Natural killer cell (primary cell): ENCODE measurements around the gene RASGRF2. TPM values are rescaled to one million over a fixed set of nuclear protein-coding genes. Genes with fewer than 3 reads are reported as not detected.

Experiments used
- ATAC-seq, 3 donors: fragments of 150-1000 bp in 2 of 3; fragments of 200-7000 bp in 1 of 3; cut with Tn5 transposase; 1 replicate in 1 of 3; 2 replicates in 2 of 3; pipeline ENCODE4 v1.10.0; 2021; ENCODE audit warnings: mild to moderate bottlenecking in 2 of 3, moderate library complexity in 2 of 3
- DNase-seq, 2 donors: peaks; one replicate each; pipeline versions ENCODE4 v3.0.0 to v3.0.0-alpha.2; 2013 to 2021; ENCODE audit warnings: mixed read lengths in 1 of 2
- H3K27ac ChIP-seq: one replicate; pipeline ENCODE4 v1.5.1; 2013; ENCODE audit warnings: mild to moderate bottlenecking, low read length
- H3K27me3 ChIP-seq: one replicate; pipeline ENCODE4 v1.6.1; 2013; ENCODE audit warnings: low read length; ENCODE audit not compliant: control insufficient read depth, insufficient read depth
- H3K36me3 ChIP-seq: one replicate; pipeline ENCODE4 v1.6.1; 2013; ENCODE audit warnings: low read length; ENCODE audit not compliant: control insufficient read depth, insufficient read depth
- H3K4me1 ChIP-seq: one replicate; pipeline ENCODE4 v1.6.1; 2013; ENCODE audit warnings: low read length; ENCODE audit not compliant: control insufficient read depth, insufficient read depth
- H3K4me3 ChIP-seq: one replicate; pipeline ENCODE4 v1.5.1; 2013; ENCODE audit warnings: low read length
- H3K9me3 ChIP-seq: one replicate; pipeline ENCODE4 v1.6.1; 2013; ENCODE audit warnings: low read length; ENCODE audit not compliant: control insufficient read depth, insufficient read depth
- H3K27ac Mint-ChIP-seq, 2 donors: one replicate each; pipeline ENCODE4 v1.8.0; 2022; ENCODE audit warnings: mild to moderate bottlenecking in 2 of 2, mixed read lengths in 2 of 2, moderate library complexity in 1 of 2
- H3K27me3 Mint-ChIP-seq, 2 donors: one replicate each; pipeline ENCODE4 v1.8.0; 2022; ENCODE audit warnings: low read depth in 2 of 2, mixed read lengths in 2 of 2
- H3K36me3 Mint-ChIP-seq: one replicate; pipeline ENCODE4 v1.8.0; 2022; ENCODE audit warnings: mixed read lengths
- H3K4me1 Mint-ChIP-seq, 2 donors: one replicate each; pipeline ENCODE4 v1.8.0; 2022; ENCODE audit warnings: mixed read lengths in 2 of 2
- H3K4me3 Mint-ChIP-seq: one replicate; pipeline ENCODE4 v1.8.0; 2022; ENCODE audit warnings: mild to moderate bottlenecking, moderate library complexity, mixed read lengths
- H3K9me3 Mint-ChIP-seq, 2 donors: one replicate each; pipeline ENCODE4 v1.8.0; 2022; ENCODE audit warnings: mixed read lengths in 2 of 2
- CTCF ChIP-seq: fragments of 200-600 bp; IDR thresholded peaks from one replicate; pipeline ENCODE4 v1.8.0; 2022; ENCODE audit warnings: antibody characterized with exemption
- WGBS: methylation state at CpG from one replicate; pipeline ENCODE4 v1.1.7; 2013; ENCODE audit warnings: missing lambda C conversion rate; ENCODE audit not compliant: insufficient coverage; 5-methylcytosine and 5-hydroxymethylcytosine counted together
- intact Hi-C: fragments of 100-400 bp; cut with micrococcal nuclease; formaldehyde crosslinking; loops from one replicate; pipeline ENCODE4 v1.14.2; 2022
- total RNA-seq, 4 donors: library from RNA; stranded (reverse); fragments of 120-200 nt in 1 of 4; gene quantifications; one replicate each; pipeline versions ENCODE4 v1.2.3 to v1.2.4, GENCODE V29; 2013 to 2022

The RASGRF2 gene
- total RNA-seq, 3 donors from 2014 or later (not counting 1 experiment from before 2014, with no cell fraction given), result 5.6 to 10.1 (median 6.1) TPM

GRCh38 chr5:81241961-81242648, 281.9 kb downstream of the RASGRF2 start:
- Mint-ChIP-seq H3K4me1 (no peaks in the 10 kb centered on the region), H3K4me3 (no peak overlapping the region), H3K27ac (no peak overlapping the region), H3K27me3 (no peaks in the 10 kb centered on the region), H3K36me3 (no peaks in the 10 kb centered on the region), H3K9me3 (no peaks in the 10 kb centered on the region)
- Histone ChIP-seq H3K4me3 (no peak overlapping the region), H3K9me3 (no peaks in the 10 kb centered on the region), H3K4me1 (no peaks in the 10 kb centered on the region), H3K36me3 (no peaks in the 10 kb centered on the region), H3K27me3 (no peaks in the 10 kb centered on the region), H3K27ac (no peak overlapping the region)
- ATAC-seq, result no peak
- intact Hi-C loops, result no loop called here
- TF ChIP-seq CTCF, result no peak
- WGBS, result 84% methylated on average over 8 of the region's 8 CpGs
- no peak for DNase-seq

GRCh38 chr5:81242906-81243436, 282.8 kb downstream of the RASGRF2 start:
- TF ChIP-seq CTCF, result no peak
- H3K27me3 ChIP-seq, result no peaks in the 10 kb centered on the region
- H3K9me3 ChIP-seq, result no peaks in the 10 kb centered on the region
- no peak overlapping the region for H3K4me3 ChIP-seq
- H3K27me3 Mint-ChIP-seq, result no peaks in the 10 kb centered on the region
- WGBS, result 98% methylated on average over 4 of the region's 4 CpGs
- DNase-seq, result no peak
- intact Hi-C loops, result no loop called here
- H3K9me3 Mint-ChIP-seq, result no peaks in the 10 kb centered on the region
- H3K4me3 Mint-ChIP-seq, result no peak overlapping the region
- H3K36me3 ChIP-seq, result no peaks in the 10 kb centered on the region
- no peaks in the 10 kb centered on the region for H3K4me1 Mint-ChIP-seq
- H3K27ac ChIP-seq, result no peak overlapping the region
- H3K27ac Mint-ChIP-seq, result no peak overlapping the region
- H3K36me3 Mint-ChIP-seq, result no peaks in the 10 kb centered on the region
- no peak for ATAC-seq
- H3K4me1 ChIP-seq, result no peaks in the 10 kb centered on the region

DNA sequence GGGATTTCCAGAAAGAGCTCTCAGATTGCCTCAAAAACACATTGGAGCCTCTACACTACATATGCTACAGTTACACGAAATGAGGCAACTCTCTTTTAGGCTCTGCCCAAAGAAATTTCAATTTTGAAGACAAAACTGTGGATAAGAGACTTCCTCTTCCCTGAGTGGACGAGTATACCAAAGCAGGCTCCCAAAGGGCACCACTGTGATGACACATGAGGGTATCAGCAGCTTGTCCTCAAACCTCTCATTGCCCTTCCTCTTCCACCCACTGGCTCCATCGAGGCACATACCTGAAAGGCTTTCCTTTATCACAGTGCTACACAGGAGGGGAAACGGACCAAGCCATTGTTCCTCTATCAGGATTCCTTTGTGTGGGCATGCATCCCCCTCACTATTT, 284.3 kb downstream of the RASGRF2 start:
- no peak for TF ChIP-seq CTCF
- Mint-ChIP-seq H3K4me3 (no peak overlapping the region), H3K9me3 (no peaks in the 10 kb centered on the region), H3K27ac (no peak overlapping the region), H3K27me3 (no peaks in the 10 kb centered on the region), H3K4me1 (no peaks in the 10 kb centered on the region), H3K36me3 (no peaks in the 10 kb centered on the region)
- no peaks in the 10 kb centered on the region for H3K36me3 ChIP-seq
- no peak for ATAC-seq
- no peaks in the 10 kb centered on the region for H3K27me3 ChIP-seq
- H3K4me3 ChIP-seq, result no peak overlapping the region
- H3K9me3 ChIP-seq, result no peaks in the 10 kb centered on the region
- no peak for DNase-seq
- WGBS, result 92% methylated on average over 4 of the region's 4 CpGs
- no peaks in the 10 kb centered on the region for H3K4me1 ChIP-seq
- intact Hi-C loops, result no loop called here
- H3K27ac ChIP-seq, result no peak overlapping the region

DNA sequence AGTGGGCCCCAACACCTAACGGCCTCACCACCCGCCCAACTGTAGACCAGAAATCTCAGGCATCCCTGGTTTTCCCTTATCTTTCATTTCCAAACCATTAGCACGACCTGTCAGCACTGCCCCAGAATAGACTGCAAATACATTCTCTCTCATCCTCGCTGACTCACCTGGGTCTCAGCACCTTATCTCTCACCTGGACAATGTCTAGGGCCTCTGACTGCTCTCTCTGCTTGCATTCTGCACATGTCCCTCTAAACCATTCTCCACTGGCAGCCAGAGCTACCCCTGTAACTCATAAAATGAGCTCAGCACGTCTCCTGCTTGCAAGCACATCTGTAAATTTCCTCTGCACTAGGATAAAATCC, 285.7 kb downstream of the RASGRF2 start:
- no peak for DNase-seq
- no peaks in the 10 kb centered on the region for H3K4me1 Mint-ChIP-seq
- Histone ChIP-seq H3K9me3 (no peaks in the 10 kb centered on the region), H3K36me3 (no peaks in the 10 kb centered on the region), H3K4me3 (no peak overlapping the region), H3K4me1 (no peaks in the 10 kb centered on the region), H3K27me3 (no peaks in the 10 kb centered on the region), H3K27ac (no peak overlapping the region)
- TF ChIP-seq CTCF, result no peak
- no peak for ATAC-seq
- H3K27me3 Mint-ChIP-seq, result no peaks in the 10 kb centered on the region
- WGBS, result 89% methylated on average over 5 of the region's 5 CpGs
- no peak overlapping the region for H3K4me3 Mint-ChIP-seq
- intact Hi-C loops, result no loop called here
- no peaks in the 10 kb centered on the region for H3K9me3 Mint-ChIP-seq
- no peaks in the 10 kb centered on the region for H3K36me3 Mint-ChIP-seq
- no peak overlapping the region for H3K27ac Mint-ChIP-seq
